Stomach (tissue), 4 donors: ENCODE data around the gene TMED7.

Source experiments
- CTCF ChIP-seq, 7 experiments: fragments of 450-650 bp in 4 of 7; fragments of 200-600 bp in 3 of 7; sonication (generic) in 3 of 7; IDR thresholded peaks; one replicate each; pipeline ENCODE4 v1.5.1; 2016 to 2019; ENCODE audit warnings: antibody characterized with exemption in 7 of 7, control low read depth in 2 of 7, mild to moderate bottlenecking in 1 of 7
- POLR2A ChIP-seq, 4 donors: fragments of 450-650 bp; IDR thresholded peaks; one replicate each; pipeline ENCODE4 v1.6.1; 2016; ENCODE audit warnings: antibody characterized with exemption in 4 of 4, control low read depth in 2 of 4, mild to moderate bottlenecking in 1 of 4, moderate library complexity in 1 of 4

GRCh38 chr5:115568668-115569067 is 57.2 kb downstream of the TMED7 start:
- TF ChIP-seq CTCF (IDR thresholded peaks at IDR 0.05) (no peak), POLR2A (IDR thresholded peaks at IDR 0.05) (no peak)
